Measurements from ENCODE around the gene PHC1. TPM values are rescaled to one million over a fixed set of nuclear protein-coding genes. Genes with fewer than 3 reads are reported as not detected.

PHC1 gene
- total RNA-seq, 1 experiment from 2014 or later: 40.3 TPM

DNA sequence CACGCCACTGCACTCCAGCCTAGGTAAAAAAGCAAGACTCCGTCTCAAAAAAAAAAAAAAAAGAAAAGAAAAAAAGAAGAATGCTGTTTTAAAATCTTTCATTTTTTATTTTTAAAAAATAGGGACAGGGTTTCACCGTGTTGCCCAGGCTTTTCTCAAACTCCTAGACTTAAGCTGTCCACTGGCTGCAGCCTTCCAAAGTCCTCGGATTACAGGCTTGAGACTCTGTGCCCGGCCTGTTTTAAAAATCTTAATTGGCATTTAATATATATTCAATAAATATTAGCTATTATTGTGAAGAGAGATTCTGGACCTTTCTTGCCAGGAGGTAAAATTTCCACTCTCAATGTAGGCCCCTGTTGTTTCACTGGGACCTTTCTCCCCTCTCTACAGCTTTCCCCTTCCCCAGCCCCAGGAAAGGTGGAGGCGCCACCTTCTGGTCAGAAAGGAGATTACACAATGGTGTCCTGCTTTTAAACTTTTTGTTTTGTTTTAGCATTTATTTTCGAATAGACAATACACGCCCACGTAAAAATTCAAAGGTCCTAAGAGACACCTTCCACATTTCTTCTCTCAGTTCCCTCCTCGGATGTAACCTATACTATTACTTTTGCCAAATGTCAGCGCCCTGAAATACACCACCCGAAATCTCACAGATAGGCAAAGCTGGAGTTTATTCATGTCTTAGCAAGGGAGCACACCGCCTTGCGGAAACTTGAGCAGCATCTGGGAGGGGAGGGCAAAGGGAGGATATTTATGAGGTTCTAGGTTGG, 23.8 kb upstream of the PHC1 start:
- H3K4me3 ChIP-seq (ENCODE audit: low read depth, low read length, poor library complexity, severe bottlenecking): peak overlapping the region; percentile 43
- no TSS peak for BruUV-seq (replicated peaks)
- no peaks in the 10 kb centered on the region for H3K4me1 ChIP-seq (ENCODE audit: insufficient read depth, low read length, poor library complexity, severe bottlenecking)
- intact Hi-C loops (cut with micrococcal nuclease; ENCODE audit: unreplicated experiment): loop anchor here (1.0 to 10.0 kb wide), 2 partner anchors 154 to 208 kb away; no protein-coding TSS in a partner anchor
- no peaks in the 10 kb centered on the region for H3K9me3 ChIP-seq (ENCODE audit: low read depth, low read length, poor library complexity, severe bottlenecking)
- no peaks in the 10 kb centered on the region for H3K36me3 ChIP-seq (ENCODE audit: insufficient read depth, low read length, poor library complexity, severe bottlenecking)
- TF ChIP-seq EZH2 (IDR thresholded peaks at IDR 0.05; ENCODE audit: borderline replicate concordance, low read depth, low read length, poor library complexity, severe bottlenecking) (no peak), CTCF (conservative IDR thresholded peaks at IDR 0.05; ENCODE audit: low read depth, low read length) (peak; percentile 94)
- no peaks in the 10 kb centered on the region for H3K27me3 ChIP-seq (replicated peaks; ENCODE audit: insufficient read depth, low read depth, low read length, poor library complexity)
- no peak overlapping the region for H3K27ac ChIP-seq (ENCODE audit: low read depth, low read length, poor library complexity, severe bottlenecking)
- ChIA-PET POLR2A (ENCODE audit: low non-redundant PET) (no interaction called here), CTCF (interaction anchor here (0.7 to 2.0 kb wide), 7 partner anchors 15 to 346 kb away, joined by 3 to 24 read pairs (median 4); no protein-coding TSS in a partner anchor)
- peak; percentile 72 for DNase-seq (ENCODE audit: low spot score)

DNA sequence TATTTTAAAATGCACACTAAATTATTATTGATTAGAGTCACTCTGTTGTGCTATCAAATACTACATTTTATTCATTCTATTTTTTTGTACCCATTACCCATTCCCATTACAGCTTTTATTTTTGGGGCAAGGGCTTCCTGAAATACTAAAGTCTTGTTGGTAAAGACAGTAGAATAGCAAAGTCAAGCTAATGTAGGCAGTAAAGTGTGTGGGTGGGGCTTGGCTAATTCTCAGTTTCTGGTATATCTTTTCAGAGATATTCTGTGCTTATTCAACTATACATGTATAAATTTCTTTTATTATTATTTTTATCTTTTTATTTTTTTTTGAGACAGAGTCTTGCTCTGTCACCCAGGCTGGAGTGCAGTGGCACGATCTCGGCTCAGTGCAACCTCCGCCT, 22.3 kb upstream of the PHC1 start:
- H3K4me1 ChIP-seq (ENCODE audit: insufficient read depth, low read length, poor library complexity, severe bottlenecking): no peaks in the 10 kb centered on the region
- TF ChIP-seq CTCF (conservative IDR thresholded peaks at IDR 0.05; ENCODE audit: low read depth, low read length) (no peak), EZH2 (IDR thresholded peaks at IDR 0.05; ENCODE audit: borderline replicate concordance, low read depth, low read length, poor library complexity, severe bottlenecking) (no peak)
- intact Hi-C loops (cut with micrococcal nuclease; ENCODE audit: unreplicated experiment): loop anchor here (10.0 kb wide), 1 partner anchor 153 kb away; no protein-coding TSS in a partner anchor
- no peaks in the 10 kb centered on the region for H3K27me3 ChIP-seq (replicated peaks; ENCODE audit: insufficient read depth, low read depth, low read length, poor library complexity)
- no peaks in the 10 kb centered on the region for H3K9me3 ChIP-seq (ENCODE audit: low read depth, low read length, poor library complexity, severe bottlenecking)
- H3K36me3 ChIP-seq (ENCODE audit: insufficient read depth, low read length, poor library complexity, severe bottlenecking): no peaks in the 10 kb centered on the region
- no TSS peak for BruUV-seq (replicated peaks)
- DNase-seq (ENCODE audit: low spot score): no peak
- no peak overlapping the region for H3K4me3 ChIP-seq (ENCODE audit: low read depth, low read length, poor library complexity, severe bottlenecking)
- H3K27ac ChIP-seq (ENCODE audit: low read depth, low read length, poor library complexity, severe bottlenecking): no peak overlapping the region
- ChIA-PET CTCF (no interaction called here), POLR2A (ENCODE audit: low non-redundant PET) (no interaction called here)

DNA sequence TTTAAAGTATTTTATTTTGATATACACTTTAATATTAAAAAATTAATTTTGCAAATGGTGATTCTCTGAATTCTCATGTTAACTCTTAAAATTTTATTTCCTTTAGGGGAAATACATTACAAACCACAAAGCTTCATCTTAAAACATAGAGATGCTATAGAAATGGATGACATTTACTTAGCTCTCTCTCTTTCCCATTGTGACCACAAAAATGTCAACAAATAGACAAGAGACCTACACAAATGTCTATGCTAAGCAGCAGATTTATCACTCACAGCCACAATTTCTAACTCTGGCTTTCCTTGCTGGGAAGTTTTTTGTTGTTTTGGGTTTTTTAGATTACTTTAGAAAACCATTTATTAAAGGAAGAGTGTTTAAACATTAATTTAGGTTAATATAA, 19.9 kb upstream of the PHC1 start:
- DNase-seq (ENCODE audit: low spot score): no peak
- BruUV-seq (replicated peaks): no TSS peak
- Histone ChIP-seq H3K4me3 (ENCODE audit: low read depth, low read length, poor library complexity, severe bottlenecking) (no peak overlapping the region), H3K36me3 (ENCODE audit: insufficient read depth, low read length, poor library complexity, severe bottlenecking) (no peaks in the 10 kb centered on the region), H3K9me3 (ENCODE audit: low read depth, low read length, poor library complexity, severe bottlenecking) (no peaks in the 10 kb centered on the region), H3K27me3 (replicated peaks; ENCODE audit: insufficient read depth, low read depth, low read length, poor library complexity) (no peaks in the 10 kb centered on the region), H3K4me1 (ENCODE audit: insufficient read depth, low read length, poor library complexity, severe bottlenecking) (no peaks in the 10 kb centered on the region), H3K27ac (ENCODE audit: low read depth, low read length, poor library complexity, severe bottlenecking) (no peak overlapping the region)
- CTCF ChIA-PET: no interaction called here
- TF ChIP-seq EZH2 (IDR thresholded peaks at IDR 0.05; ENCODE audit: borderline replicate concordance, low read depth, low read length, poor library complexity, severe bottlenecking): no peak
- no peak for TF ChIP-seq CTCF (conservative IDR thresholded peaks at IDR 0.05; ENCODE audit: low read depth, low read length)
- intact Hi-C loops (cut with micrococcal nuclease; ENCODE audit: unreplicated experiment): loop anchor here (10.0 kb wide), 1 partner anchor 150 kb away; no protein-coding TSS in a partner anchor
- POLR2A ChIA-PET (ENCODE audit: low non-redundant PET): interaction anchor here (0.6 kb wide), 1 partner anchor 15 kb away, joined by 4 read pairs; no protein-coding TSS in a partner anchor
